SK-N-SH (cell line): ENCODE data around the gene BRD3. TPM values are rescaled to one million over a fixed set of nuclear protein-coding genes. Genes with fewer than 3 reads are reported as not detected.

ENCODE experiments used
- CTCF ChIA-PET: fragments of 300-600, 350-600 bp; formaldehyde crosslinking; extraction: SDS; loops from one replicate; lab custom pipeline; 2021; lab: Yijun Ruan, JAX
- POLR2A ChIA-PET: fragments of 350-600 bp; sonication (Branson Sonifier 250); formaldehyde crosslinking; extraction: SDS; loops from one replicate; lab custom pipeline; 2020; ENCODE audit warnings: antibody characterized with exemption, inconsistent platforms; lab: Yijun Ruan, JAX
- DNase-seq: peaks from one replicate; pipeline ENCODE4 v3.0.0; 2012
- H2AFZ ChIP-seq: fragments of 200-600 bp; sonication (generic); 2 replicates; pipeline ENCODE4 v1.8.1; 2016; ENCODE audit warnings: antibody characterized with exemption, mild to moderate bottlenecking, low read depth
- H3F3A ChIP-seq: fragments of 200-600 bp; sonication (generic); replicated peaks from 2 replicates; pipeline ENCODE3; 2016; ENCODE audit warnings: antibody characterized with exemption, mild to moderate bottlenecking; ENCODE audit not compliant: insufficient read depth
- H3K27ac ChIP-seq, 2 experiments: fragments of 200-500 bp in 1 of 2; fragments of 200-600 bp in 1 of 2; sonication (Bioruptor generic) in 1 of 2; sonication (generic), shearing (Covaris generic) in 1 of 2; 2 replicates each; pipeline versions ENCODE4 v1.5.1 to v1.6.1; 2014 to 2016; ENCODE audit warnings: low read depth in 2 of 2, inconsistent platforms in 1 of 2, low read length in 1 of 2, mild to moderate bottlenecking in 1 of 2, mixed read lengths in 1 of 2
- H3K27me3 ChIP-seq: fragments of 200-600 bp; sonication (generic), shearing (Covaris generic); 2 replicates; pipeline ENCODE4 v1.6.1; 2016; ENCODE audit warnings: mixed run types; ENCODE audit not compliant: insufficient read depth
- H3K36me3 ChIP-seq, 2 experiments: fragments of 200-500 bp in 1 of 2; fragments of 200-600 bp in 1 of 2; sonication (Bioruptor generic) in 1 of 2; sonication (generic) in 1 of 2; replicated peaks in 1 of 2; 2 replicates each; pipeline versions ENCODE3 to v1.5.1; 2014 to 2016; ENCODE audit warnings: low read length in 1 of 2, mild to moderate bottlenecking in 1 of 2; ENCODE audit not compliant: insufficient read depth in 2 of 2, control insufficient read depth in 1 of 2
- H3K4me1 ChIP-seq, 2 experiments: fragments of 200-500 bp in 1 of 2; fragments of 200-600 bp in 1 of 2; sonication (Bioruptor generic) in 1 of 2; sonication (generic), shearing (Covaris generic) in 1 of 2; 2 replicates each; pipeline versions ENCODE4 v1.5.1 to v1.6.1; 2014 to 2016; ENCODE audit warnings: low read depth in 1 of 2, low read length in 1 of 2, mixed run types in 1 of 2; ENCODE audit not compliant: insufficient read depth in 2 of 2, control insufficient read depth in 1 of 2
- H3K4me2 ChIP-seq: fragments of 200-600 bp; sonication (generic), shearing (Covaris generic); 2 replicates; pipeline ENCODE4 v1.6.1; 2017; ENCODE audit warnings: mixed run types
- H3K4me3 ChIP-seq, 2 experiments: fragments of 200-500 bp in 1 of 2; fragments of 200-600 bp in 1 of 2; sonication (Bioruptor generic) in 1 of 2; sonication (generic), shearing (Covaris generic) in 1 of 2; 2 replicates each; pipeline versions ENCODE4 v1.5.1 to v1.8.1; 2014 to 2016; ENCODE audit warnings: low read depth in 2 of 2, inconsistent platforms in 1 of 2, low read length in 1 of 2, mild to moderate bottlenecking in 1 of 2, mixed read lengths in 1 of 2, moderate library complexity in 1 of 2
- H3K79me2 ChIP-seq: fragments of 200-600 bp; sonication (generic); 2 replicates; pipeline ENCODE4 v1.8.1; 2017; ENCODE audit warnings: mild to moderate bottlenecking; ENCODE audit not compliant: insufficient read depth
- H3K9ac ChIP-seq: fragments of 200-600 bp; sonication (generic); 2 replicates; pipeline ENCODE4 v1.6.1; 2017; ENCODE audit warnings: mixed run types
- H3K9me2 ChIP-seq: fragments of 200-600 bp; sonication (generic); 2 replicates; pipeline ENCODE4 v1.6.1; 2017; ENCODE audit warnings: mixed run types
- H3K9me3 ChIP-seq: fragments of 200-600 bp; sonication (generic); 2 replicates; pipeline ENCODE4 v1.6.1; 2017; ENCODE audit warnings: mixed run types, mild to moderate bottlenecking, moderate library complexity
- H4K20me1 ChIP-seq: fragments of 200-600 bp; sonication (generic); 2 replicates; pipeline ENCODE4 v1.6.1; 2017; ENCODE audit warnings: mild to moderate bottlenecking, mixed run types; ENCODE audit not compliant: insufficient read depth
- EP300 ChIP-seq, 2 experiments: IDR thresholded peaks; 2 replicates each; pipeline versions ENCODE4 v1.4.0 to v1.6.1; 2012; ENCODE audit warnings: borderline replicate concordance in 1 of 2, low read depth in 1 of 2, low read length in 1 of 2
- EZH2phosphoT487 ChIP-seq: fragments of 200-600 bp; sonication (generic); IDR thresholded peaks from 2 replicates; pipeline ENCODE4 v1.6.1; 2017; ENCODE audit warnings: low read depth, mixed run types, mild to moderate bottlenecking, antibody characterized with exemption, moderate library complexity, borderline replicate concordance
- FOXM1 ChIP-seq: IDR thresholded peaks from 2 replicates; pipeline ENCODE4 v1.4.0; 2012; ENCODE audit warnings: low read depth, mild to moderate bottlenecking
- NFIC ChIP-seq: IDR thresholded peaks from 2 replicates; pipeline ENCODE4 v1.4.0; 2012; ENCODE audit warnings: borderline replicate concordance
- NRF1 ChIP-seq: IDR thresholded peaks from 2 replicates; pipeline ENCODE4 v1.6.1; 2012; ENCODE audit warnings: low read depth, mild to moderate bottlenecking, low read length
- RXRA ChIP-seq: IDR thresholded peaks from 2 replicates; pipeline ENCODE4 v1.4.0; 2012; ENCODE audit warnings: low read depth, mild to moderate bottlenecking, borderline replicate concordance
- WGBS: methylation state at CpG from one replicate; pipeline ENCODE4 v1.1.6; 2017; ENCODE audit warnings: low lambda C conversion rate; 5-methylcytosine and 5-hydroxymethylcytosine counted together
- polyA plus RNA-seq, 3 experiments: library from polyadenylated mRNA; depleted of rRNA; stranded (reverse); fragments of >200 nt; gene quantifications; 2 replicates each; pipeline ENCODE4 v1.2.3, GENCODE V29; 2012
- TF ChIP-seq, protein P1 (sequence below): fragments of 150-350 bp; IDR thresholded peaks from 2 replicates; pipeline ENCODE4 v1.6.1; 2017; ENCODE audit warnings: antibody characterized with exemption, low read length, low read depth, borderline replicate concordance
- TF ChIP-seq, protein P2 (sequence below): IDR thresholded peaks from 2 replicates; pipeline ENCODE4; 2012
- TF ChIP-seq, protein P3 (sequence below): IDR thresholded peaks from 2 replicates; pipeline ENCODE4 v1.4.0; 2012; ENCODE audit warnings: low read depth
- TF ChIP-seq, protein P4 (sequence below): fragments of 150-350 bp; IDR thresholded peaks from 2 replicates; pipeline ENCODE4 v1.6.1; 2016; ENCODE audit warnings: mild to moderate bottlenecking, low read depth, low read length

The BRD3 gene
- polyA plus RNA-seq, 1 of the 3 experiments (the other 2 are of a cell fraction) = 11.4 TPM

DNA sequence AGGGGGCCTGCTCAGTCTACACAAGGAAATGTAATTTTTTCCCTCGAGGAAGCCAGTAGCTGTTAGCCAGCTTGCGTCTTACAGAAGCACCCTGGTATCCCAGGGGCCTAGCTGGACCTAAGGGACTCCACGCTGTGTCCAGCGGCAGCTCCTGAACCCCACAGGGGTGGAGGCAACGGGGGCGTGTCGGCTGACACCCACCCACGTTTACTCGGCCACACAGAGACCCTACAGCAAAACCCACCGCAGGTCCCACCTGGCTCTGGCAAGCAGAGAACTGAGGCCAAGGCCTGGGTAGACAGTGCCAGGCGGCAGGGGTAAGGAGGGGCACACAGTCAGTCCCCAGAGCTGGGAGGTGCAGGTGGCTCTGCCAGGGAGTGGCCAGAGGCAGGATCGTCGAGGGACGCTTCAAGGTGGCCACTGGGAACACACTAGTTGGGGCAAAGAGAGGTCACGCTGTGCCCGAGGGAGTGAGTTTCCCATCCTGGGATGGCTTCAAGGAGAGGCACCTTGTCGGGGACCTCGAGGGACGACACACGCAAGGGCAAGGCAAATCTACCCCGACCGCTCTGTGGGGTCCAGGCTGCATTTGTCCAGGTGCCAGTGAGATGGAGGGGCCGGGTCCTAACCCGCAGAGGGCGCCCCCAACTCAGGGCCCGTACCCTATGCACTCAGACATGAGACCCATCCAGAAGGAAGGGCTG lies 21.8 kb downstream of the BRD3 start:
- WGBS = 90% methylated on average over 19 of the region's 26 CpGs
- CTCF ChIA-PET = interaction anchor here (1.0 kb wide), 2 partner anchors 89 to 253 kb away, joined by 3 to 4 read pairs; no protein-coding TSS in a partner anchor

DNA sequence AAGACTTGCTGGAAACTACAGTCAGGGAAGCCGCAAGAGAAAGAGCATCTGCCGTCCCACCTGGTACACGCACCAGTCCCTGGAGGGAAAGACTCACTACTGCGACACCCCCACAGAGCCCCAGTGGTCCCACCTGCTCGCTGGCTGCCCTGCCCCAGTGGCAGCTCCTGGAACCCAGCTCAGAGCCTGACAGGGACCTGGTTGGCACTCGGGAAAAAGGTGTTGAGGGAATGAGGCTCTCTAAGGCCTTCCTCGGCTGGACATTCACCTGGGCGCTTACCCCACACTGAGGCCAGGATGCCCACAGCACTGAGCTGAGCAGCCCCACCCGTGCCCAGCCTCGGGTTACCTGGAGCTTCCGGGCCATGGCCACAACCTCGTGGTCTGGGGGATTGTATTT lies 22.9 kb downstream of the BRD3 start:
- TF ChIP-seq, protein P1, sequence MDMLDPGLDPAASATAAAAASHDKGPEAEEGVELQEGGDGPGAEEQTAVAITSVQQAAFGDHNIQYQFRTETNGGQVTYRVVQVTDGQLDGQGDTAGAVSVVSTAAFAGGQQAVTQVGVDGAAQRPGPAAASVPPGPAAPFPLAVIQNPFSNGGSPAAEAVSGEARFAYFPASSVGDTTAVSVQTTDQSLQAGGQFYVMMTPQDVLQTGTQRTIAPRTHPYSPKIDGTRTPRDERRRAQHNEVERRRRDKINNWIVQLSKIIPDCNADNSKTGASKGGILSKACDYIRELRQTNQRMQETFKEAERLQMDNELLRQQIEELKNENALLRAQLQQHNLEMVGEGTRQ = no peak
- H3K9me2 ChIP-seq = no peaks in the 10 kb centered on the region
- ChIA-PET POLR2A (no interaction called here), CTCF (interaction anchor here (1.0 kb wide), 1 partner anchor 252 kb away, joined by 3 read pairs; no protein-coding TSS in a partner anchor)
- WGBS = 85% methylated on average over 10 of the region's 12 CpGs
- H2AFZ ChIP-seq = no peak overlapping the region
- no peaks in the 10 kb centered on the region for H4K20me1 ChIP-seq
- no peak overlapping the region for H3K4me2 ChIP-seq
- no peak for DNase-seq
- H3K27ac ChIP-seq = no peak overlapping the region
- H3K36me3 ChIP-seq = peaks cover 10 to 62% of the 10 kb centered on the region in 2 experiments
- no peaks in the 10 kb centered on the region for H3K27me3 ChIP-seq
- H3K4me1 ChIP-seq = peaks cover 0 to 17% of the 10 kb centered on the region in 2 experiments; a peak in 1 of 4 replicates
- no peaks in the 10 kb centered on the region for H3K9me3 ChIP-seq
- H3K4me3 ChIP-seq = no peak overlapping the region
- H3F3A ChIP-seq = no peaks in the 10 kb centered on the region
- H3K9ac ChIP-seq = no peak overlapping the region
- H3K79me2 ChIP-seq = no peaks in the 10 kb centered on the region

More for the DNA sequence above, 21.8 kb downstream of the BRD3 start:
- Histone ChIP-seq H3F3A (no peaks in the 10 kb centered on the region), H3K27ac (no peak overlapping the region), H3K79me2 (no peaks in the 10 kb centered on the region), H3K4me2 (no peak overlapping the region), H3K4me1 (peaks cover 0 to 8% of the 10 kb centered on the region in 2 experiments; a peak in 1 of 4 replicates), H3K9me2 (no peaks in the 10 kb centered on the region), H3K4me3 (no peak overlapping the region), H4K20me1 (no peaks in the 10 kb centered on the region; the same call in 1 of the 2 replicates), H2AFZ (no peak overlapping the region), H3K27me3 (no peaks in the 10 kb centered on the region), H3K36me3 (peaks cover 4 to 69% of the 10 kb centered on the region in 2 experiments), H3K9ac (no peak overlapping the region), H3K9me3 (no peaks in the 10 kb centered on the region)
- DNase-seq = no peak
- TF ChIP-seq, protein P2, sequence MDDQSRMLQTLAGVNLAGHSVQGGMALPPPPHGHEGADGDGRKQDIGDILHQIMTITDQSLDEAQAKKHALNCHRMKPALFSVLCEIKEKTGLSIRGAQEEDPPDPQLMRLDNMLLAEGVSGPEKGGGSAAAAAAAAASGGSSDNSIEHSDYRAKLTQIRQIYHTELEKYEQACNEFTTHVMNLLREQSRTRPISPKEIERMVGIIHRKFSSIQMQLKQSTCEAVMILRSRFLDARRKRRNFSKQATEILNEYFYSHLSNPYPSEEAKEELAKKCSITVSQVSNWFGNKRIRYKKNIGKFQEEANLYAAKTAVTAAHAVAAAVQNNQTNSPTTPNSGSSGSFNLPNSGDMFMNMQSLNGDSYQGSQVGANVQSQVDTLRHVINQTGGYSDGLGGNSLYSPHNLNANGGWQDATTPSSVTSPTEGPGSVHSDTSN = no peak
- TF ChIP-seq, protein P3, sequence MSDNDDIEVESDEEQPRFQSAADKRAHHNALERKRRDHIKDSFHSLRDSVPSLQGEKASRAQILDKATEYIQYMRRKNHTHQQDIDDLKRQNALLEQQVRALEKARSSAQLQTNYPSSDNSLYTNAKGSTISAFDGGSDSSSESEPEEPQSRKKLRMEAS = no peak
- TF ChIP-seq FOXM1 (no peak), RXRA (no peak), EP300 (IDR thresholded peaks at IDR 0.05; ENCODE audit: borderline replicate concordance in 1 of 2, low read depth in 1 of 2, low read length in 1 of 2) (no peak), EZH2phosphoT487 (no peak), NFIC (no peak), NRF1 (no peak)
- TF ChIP-seq, protein P4, sequence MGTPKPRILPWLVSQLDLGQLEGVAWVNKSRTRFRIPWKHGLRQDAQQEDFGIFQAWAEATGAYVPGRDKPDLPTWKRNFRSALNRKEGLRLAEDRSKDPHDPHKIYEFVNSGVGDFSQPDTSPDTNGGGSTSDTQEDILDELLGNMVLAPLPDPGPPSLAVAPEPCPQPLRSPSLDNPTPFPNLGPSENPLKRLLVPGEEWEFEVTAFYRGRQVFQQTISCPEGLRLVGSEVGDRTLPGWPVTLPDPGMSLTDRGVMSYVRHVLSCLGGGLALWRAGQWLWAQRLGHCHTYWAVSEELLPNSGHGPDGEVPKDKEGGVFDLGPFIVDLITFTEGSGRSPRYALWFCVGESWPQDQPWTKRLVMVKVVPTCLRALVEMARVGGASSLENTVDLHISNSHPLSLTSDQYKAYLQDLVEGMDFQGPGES = no peak
- POLR2A ChIA-PET = interaction anchor here (1.0 kb wide), 1 partner anchor 13 kb away, joined by 3 read pairs; no protein-coding TSS in a partner anchor
